Pulmonary artery endothelial cell (primary cell): ENCODE results near the gene NTSR1. TPM values are rescaled to one million over a fixed set of nuclear protein-coding genes. Genes with fewer than 3 reads are reported as not detected.

Experiments
- DNase-seq: peaks from one replicate; pipeline ENCODE4 v3.0.0-alpha.2; 2011; ENCODE audit warnings: low read depth, low spot score
- total RNA-seq: library from RNA; depleted of rRNA; stranded (reverse); fragments of >200 nt; gene quantifications from 2 replicates; pipeline ENCODE4 v1.2.3, GENCODE V29; 2014

Gene NTSR1
- total RNA-seq, 1 donor from 2014 or later = 2.2 TPM

DNA sequence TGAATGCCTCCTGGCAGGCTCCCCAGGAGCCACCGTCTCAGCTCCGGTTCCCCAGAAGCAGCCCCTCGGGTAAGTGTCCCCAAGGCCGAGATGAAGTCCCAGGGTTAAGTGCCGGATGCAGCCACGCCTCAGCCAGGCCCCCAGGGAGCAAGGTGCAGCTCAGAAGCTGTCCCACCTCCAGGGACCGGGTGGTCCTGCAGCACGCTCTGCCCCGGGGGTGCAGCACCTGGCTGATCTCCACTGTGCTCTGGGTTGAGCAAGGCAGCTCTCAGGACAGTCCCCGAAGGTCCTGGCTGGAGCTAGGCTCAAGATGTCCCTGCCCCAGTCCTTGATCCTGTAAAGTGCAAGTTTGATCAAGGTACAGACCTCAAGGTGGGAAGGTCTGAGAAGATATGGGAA lies 15.1 kb upstream of the NTSR1 start:
- DNase-seq = no peak

DNA sequence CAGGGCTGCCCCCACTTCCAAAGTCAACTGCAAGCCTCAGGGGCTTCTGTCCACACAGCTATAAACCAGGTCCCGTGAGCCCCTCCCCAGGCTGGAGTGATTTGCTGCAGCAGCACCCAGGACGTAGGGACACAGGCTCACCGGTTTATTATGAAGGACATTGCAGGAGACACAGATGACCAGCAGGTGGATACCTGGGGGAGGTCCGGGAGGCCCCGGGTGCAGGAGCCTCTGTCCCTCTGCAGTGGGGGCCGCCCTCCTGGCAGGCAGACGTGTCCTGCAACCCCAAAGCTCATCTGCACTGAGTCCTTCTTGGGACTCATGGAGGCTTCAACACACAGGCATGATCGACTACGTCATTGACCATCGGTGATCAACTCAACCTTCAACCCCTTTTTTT lies 14.5 kb upstream of the NTSR1 start:
- DNase-seq = no peak

DNA sequence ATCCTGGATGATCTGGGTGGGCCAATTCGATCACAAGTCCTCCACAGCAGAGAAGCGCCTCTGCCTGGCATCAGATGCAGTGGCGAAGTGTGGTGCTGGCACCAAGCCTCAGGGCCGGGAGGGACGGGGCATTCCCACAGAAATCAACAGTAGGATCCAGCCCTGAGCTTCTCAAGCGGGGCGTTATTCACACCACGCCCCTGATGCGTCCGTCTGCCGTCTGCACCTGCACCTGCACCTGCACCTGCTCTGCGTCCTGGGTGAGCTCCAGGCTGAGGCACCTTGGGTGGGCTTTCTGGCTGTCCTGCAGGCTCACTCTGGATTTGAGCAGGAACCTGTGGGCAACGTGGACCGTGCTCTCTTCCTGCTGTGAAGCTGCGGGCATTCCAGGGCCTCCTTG lies 13.8 kb upstream of the NTSR1 start:
- no peak for DNase-seq

DNA sequence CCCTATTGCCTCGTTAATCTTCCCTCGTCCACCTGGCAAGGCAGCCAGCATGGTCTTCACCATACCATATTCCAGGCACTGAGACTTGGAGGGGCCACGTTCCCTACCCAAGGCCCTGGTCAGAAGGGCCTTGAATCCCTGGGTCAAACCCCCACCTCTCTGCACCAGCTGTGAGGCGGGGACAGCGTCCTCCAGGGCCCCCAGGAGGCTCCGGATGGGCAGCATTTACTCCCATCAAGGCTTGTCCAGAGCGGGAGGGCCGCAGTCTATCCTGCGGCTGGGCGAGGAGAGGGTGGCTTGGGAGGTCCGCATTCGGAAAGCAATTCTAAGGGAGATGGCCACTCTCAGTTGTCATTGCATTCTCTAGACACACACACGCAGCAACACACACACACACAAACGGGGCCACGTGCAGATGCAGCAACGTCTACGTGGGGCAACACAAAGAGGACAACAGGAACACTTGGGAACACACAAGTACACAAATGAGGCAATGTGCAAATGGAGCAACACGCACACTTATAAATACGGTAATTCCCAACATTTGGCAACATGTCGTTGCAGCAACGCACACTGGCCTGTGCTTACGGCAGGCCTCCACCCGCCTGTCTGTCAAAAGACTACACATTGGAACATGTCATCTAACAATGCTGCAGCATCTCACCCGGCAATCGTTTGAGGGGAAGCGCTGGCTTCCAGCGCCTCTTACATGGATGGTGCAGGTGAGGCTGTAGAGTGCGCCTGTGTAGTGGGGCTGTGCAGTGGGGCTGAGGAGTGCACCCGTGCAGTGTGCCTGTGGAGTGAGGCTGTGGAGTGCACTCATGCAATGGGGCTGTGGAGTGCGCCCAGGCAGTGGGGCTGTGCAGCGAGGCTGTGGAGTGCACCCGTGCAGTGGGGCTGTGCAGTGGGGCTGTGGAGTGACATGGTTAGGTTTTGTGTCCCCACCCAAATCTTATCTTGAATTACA lies 12.9 kb upstream of the NTSR1 start:
- DNase-seq = no peak

DNA sequence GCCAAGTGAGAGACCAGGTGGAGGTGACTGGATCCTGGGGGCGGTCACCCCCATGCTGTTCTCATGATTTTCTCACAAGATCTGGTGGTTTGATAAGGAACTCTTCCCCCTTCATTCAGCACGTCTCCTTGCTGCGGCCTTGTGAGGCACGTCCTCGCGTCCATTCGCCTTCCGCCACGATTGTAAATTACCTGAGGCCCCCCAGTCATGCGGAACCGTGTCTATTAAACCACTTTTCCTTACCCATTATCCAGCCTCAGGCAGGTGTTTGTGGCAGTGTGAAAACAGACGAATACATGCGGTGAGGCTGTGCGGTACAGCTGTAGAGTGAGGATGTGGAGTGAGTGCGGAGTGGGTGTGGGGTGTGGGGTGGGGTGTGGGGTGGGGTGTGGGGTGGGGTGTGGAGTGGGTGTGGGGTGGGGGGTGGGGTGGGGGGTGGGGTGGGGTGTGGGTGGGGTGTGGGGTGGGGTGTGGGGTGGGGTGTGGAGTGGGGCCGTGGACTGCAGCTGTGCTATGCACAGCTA lies 12.1 kb upstream of the NTSR1 start:
- no peak for DNase-seq

DNA sequence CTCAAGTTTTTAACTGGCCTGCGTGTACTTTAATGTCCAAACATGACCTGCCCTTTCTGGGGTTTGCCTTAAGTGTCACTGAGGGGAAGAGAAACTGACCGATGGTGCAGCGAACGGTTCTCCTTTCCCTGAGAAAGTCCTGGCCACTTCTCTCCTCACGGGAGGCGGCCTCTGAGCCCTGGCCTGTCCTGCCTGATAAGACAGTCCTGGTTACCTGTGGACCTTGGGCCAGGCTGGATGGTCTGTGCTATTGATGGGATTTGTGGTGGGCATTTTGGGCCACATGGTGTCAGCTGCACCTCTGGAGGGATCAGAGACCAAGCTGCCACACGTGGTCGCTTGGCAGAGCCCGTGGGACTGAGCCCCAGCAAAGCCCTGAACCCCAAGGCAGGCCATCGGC lies 11.6 kb upstream of the NTSR1 start:
- no peak for DNase-seq

DNA sequence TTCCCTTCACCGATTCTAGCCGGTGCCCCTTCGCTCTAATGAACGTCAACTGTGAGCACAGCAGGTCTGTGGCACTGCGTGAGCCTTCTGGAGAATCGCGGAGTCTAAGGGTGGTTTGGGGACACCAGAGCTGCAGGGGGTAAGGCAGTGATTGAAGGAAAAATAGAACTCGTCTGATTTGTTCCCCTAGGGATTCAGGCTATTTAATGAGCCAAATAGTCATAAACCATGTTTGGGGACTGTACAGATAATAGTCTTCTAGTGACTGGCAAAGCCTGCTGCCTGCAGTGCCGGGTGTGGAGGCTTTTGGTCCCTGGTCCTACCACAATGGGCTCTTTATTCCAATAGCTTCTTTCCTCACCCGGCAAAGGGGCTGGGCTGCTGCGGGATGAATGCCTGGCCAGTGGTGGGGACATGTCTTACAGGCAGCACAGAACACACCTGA lies 11.1 kb upstream of the NTSR1 start:
- DNase-seq = no peak

DNA sequence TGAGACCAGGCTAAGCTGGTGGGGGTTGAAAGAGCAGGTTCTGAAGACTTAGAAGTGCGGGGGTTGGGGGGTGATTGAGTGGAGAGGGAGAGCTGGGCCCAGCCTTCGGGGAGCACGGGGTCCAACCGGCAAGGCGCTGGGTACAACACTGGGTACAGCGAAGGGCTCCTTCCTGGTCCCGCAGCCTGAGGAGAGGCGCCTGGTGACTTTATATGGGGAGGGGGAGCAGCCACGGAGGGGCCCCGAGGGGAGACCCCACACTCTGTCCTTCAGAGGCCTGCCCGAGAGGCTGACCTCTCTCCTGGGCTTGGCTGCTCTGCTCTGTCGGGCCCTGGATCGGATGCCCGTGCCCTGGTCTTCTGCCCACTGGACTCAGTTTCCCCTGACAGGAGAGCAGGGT lies 10.4 kb upstream of the NTSR1 start:
- no peak for DNase-seq

DNA sequence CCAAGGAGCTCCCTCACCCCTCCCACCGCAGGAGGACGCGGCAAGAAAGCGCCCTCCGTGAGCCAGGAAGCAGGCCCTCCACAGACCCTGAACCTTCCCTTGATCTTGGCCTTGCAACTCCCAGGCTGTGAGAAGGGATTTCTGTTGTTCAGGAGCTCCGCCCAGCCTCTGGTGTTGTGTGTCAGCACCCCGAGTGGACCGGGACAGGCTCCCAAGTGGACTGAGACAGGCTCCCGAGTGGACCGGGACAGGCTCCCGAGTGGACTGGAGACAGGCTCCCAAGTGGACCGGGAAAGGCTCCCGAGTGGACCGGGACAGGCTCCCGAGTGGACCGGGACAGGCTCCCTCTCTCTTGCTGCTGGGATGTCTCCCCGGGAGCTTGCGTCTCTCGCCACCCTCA lies 9.3 kb upstream of the NTSR1 start:
- DNase-seq = no peak

DNA sequence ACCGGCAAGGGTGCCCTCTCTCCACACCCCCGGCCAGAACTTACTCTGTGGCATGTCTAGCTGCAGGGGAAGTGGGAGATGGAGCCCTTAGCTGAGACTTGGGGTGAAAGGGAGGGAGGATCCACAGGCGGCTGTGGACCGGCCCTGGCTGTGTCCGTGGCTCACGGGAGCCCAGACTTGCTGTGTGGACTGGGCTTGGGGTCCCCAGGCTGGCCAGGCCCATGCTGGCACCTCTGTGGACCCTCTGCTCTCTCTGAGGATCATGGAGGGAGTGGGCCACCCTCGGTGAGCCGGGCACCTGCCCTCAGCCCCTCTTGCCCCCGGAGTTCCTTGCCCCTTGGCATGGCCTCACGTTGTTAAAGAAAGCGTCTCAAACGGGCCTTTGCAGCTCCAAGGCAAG lies 8.9 kb upstream of the NTSR1 start:
- DNase-seq = no peak

DNA sequence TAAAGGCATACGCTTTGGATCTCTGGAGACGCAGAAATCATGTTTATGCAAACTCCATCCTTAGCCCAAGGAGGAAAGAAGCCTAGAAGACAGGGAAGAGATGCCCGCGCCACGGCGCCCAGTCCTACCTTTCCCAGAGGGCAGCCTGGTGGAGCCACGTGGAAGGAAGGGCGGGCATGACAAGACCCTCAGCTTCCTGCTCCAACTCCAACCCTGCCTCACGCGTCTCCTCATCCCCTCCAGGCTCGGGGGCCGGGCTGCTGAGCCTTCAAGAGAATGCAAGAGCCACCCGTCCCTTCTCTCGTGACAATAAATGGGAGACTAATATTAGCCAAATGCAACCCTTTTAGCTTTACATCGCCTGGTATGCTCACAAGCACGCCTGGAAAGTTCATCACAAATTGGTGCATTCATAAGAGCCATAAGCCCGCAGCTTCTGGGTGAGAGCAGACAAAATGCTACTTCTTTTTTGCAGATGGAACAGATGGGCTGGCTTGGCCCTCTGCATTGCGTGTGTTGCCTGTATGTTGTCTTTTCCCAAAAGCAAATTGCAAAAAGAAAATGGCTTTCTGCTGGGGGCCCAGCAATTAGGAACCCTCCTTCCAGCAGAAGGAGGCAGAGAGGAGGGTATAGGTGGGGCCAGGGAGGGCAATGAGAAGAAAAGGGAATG lies 8.2 kb upstream of the NTSR1 start:
- DNase-seq = no peak

DNA sequence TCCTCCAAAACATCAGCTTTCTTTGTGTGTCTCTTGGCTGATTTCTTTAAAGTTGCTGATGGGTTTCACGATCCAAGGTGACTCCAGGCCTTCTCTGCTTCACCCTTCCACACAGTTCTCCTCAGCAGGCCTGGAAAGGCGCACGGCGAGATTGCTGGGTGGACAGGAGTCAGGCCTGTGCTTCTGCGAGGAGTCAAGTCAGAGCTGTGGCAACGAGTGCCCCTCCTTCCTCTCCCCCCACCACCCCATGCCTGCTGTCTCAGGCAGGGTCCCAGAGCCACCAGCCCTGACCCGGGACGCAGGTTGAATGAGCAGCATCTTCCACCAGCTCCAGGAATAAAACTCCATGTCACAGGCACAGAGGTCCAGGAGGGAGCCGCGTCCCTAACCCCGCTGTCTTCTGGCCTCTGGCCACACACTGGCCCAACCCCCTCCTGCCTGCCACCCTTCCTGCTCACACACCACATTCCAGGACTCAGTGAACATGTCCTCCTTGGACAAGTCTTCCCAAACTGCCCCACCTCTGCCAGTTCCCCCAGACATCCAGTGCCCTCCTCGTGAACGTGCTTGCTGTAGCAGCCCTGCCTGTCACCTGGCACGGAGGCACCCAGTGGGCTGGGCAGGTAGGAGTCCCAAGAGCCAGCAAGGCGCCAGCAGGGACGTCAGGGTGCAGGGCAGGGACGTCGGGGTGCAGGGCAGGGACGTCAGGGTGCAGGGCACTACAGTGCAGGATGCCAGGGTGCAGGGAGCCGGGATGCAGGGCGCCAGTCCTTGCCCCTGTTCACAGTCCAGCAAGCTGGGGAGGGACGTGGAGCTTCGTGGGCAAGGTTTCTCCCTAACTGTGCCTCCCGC lies 7.2 kb upstream of the NTSR1 start:
- no peak for DNase-seq

DNA sequence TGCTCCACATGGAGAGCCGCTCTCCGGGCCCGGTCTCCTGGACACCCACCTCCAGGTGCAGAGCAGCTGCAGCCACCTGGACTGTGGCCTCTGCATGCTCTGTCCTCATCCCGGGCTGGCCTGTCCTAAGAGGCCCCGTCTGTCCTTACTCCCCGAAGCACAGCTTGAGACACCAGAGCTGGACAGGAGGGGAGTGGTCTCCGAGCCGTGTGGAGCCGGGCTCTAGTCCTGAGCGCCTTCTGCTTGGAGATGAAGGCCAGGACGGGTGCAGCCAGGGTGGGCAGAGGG lies 6.7 kb upstream of the NTSR1 start:
- no peak for DNase-seq

DNA sequence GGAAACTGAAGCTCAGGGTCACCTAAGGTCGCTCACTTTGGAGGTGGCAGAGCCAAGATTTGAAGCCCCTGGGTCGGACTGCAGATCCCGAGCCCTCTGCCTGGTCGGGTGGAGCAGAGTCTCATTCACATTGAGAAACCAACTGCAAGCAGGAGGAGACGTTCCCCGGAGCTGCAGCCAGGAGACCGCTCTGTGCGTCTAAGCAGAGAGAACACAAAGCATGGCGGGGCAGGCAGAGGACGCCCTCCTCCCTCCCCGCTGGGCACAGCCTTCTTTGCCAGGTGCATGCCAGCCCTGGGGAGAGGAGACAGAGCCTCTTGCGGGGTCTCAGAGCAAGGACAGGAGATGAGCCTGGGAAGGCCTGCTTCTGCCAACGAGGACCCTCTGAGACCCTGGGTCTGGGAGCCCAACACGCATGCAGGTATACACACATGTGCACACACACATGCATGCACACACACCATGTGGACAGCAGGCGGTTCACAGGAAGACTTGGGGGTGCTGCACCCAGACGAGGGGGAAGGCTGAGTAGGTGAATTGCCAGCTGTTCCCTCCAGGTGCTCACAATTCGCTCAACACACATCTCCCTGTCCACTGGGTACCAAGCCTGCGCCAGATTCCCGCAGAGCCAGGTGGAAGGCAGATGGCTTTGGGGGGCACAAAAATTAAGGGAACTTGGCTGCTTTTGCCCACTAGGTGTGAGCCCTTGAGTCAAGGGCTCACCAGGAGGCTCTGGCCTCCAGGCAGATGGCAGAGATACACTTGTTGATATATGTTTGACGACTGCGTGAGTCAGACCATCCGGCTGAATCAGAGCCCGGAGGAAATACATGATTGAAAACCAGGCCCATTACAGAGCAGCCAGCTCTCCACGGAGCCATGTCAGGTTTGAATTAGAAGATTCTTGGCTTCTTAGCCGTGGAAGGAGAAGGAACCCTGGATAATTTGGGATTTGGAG lies 5.5 kb upstream of the NTSR1 start:
- DNase-seq = peak; percentile 78

DNA sequence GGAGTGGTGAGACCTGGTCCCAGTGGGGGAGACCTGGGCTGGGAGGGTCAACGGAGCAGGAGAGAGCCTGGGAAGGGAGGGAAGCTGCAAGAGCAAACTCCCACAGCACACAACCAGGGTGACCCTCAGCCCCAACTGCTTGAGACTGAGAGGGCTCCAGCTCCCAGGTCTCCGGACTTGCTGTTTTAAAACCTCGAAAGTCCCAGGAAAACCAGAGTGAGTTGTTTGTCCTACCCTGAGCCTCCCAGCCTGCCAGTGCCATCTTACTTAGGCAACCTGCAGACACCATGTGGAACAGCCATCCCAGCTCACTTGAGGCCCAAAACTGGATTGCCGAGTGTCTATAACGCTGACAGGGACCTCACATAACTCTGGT lies 4.8 kb upstream of the NTSR1 start:
- DNase-seq = no peak

DNA sequence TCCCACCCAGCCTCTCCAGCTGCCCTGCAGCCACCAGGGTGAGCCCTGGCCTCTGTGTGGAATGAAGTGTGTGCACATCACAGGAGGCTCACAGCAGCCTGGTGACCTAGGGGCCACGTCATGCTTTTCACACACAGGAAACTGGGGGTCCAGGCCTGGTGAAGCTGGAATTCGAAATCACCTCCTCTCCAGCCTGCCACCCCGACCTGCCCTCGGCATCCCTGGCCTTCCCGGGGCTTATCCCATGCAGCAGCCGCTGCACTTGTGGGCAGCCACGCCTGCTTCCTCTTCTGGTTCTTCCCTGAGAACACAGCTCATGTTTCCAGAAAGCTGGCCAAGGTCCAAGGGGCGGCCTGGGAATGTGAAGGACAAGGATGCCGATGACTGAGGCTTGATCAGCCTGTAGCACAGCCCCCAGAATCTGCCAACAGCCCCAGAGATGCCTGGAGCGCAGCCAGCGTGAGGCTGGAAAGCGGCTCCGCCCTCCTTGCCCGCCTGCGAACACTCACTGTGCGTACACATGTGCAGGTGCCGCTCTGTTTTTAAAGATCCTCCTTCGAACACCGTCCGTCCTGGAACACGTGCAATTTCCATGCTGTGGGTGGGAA lies 4.2 kb upstream of the NTSR1 start:
- peak; percentile 95 for DNase-seq

DNA sequence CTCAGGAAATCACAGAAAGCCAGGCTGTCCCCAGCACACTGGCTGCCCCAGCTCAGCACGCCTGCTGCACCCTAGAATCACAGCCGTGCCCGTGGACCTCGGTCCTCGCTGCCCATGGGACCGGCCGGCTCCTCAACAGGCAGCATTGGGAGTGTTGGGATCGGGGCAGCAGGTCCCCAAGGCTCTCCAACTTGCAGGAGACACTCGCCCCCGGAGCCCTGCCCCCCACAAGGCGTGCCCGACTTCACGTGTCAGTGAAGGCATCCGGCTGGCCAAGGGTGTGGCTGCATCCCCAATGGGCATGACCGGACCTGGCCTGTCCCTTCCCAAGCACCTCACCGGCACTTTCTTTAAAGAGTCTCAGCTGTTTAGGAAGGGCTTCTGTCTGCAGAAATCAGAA lies 3.0 kb upstream of the NTSR1 start:
- no peak for DNase-seq

DNA sequence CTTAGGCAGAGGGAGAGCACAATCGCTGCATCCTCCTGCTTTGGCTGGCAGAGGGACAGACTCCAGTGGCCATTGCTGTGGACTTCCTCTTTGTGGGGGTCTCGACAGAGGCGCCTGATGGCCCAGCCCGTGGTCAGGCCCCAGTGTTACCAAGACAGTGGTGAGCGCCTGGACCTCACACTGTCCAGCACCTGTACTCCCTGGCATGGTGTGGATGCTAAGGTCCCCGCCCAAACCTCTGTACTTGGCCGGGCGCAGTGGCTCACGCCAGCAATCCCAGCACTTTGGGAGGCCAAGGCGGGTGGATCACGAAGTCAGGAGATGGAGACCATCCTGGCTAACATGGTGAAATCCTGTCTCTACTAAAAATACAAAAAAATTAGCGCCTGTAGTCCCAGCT lies 2.3 kb upstream of the NTSR1 start:
- no peak for DNase-seq

DNA sequence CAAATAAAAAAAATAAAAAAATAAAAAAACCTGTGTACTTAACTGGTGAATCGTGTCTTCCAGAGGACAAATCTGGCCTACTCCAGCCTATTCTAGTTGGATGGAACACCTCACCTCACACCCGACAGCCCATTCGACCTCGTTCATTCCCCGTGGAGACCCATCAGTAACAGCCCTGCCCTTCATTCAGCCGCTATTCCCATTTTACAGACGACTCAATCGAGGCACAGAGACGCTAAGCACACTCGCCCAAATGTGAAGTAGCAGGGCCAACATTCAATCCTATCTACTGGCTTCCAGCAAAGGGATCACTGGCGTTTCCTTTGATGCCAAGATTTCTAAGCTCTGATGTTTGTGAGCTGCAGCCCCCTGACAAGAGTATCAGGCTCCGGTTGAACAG lies 1.8 kb upstream of the NTSR1 start:
- DNase-seq = no peak

DNA sequence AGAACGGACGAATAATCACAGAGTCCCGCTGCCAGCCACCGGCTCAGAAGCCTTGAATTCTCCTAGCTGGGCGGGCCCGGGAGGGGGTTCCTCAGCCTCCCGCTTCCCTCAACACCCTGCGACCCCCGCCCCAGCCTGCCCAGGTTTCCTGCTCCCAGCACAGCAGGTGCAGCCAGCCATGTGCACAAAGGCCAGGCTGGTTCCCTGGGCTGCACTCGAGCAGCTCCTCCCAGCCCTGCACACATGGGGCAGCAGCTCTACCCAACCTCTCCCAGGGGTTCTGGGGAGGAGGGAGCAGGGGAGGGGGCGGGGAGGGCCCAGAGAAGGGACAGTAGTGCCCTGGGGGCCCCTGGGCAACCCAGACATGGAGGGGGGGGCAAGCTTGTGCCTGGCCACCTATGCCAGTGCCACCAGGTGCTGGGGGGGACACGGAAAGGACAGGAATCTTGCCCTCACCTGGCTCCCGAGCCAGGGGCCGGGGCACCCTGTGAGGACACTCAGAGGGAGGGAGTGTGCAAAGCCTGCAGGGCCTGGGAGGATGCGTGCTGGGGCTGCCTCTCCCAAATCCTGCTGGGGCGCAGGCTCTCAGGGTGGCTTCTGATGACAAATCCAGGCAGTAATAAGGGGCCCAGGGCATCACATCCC lies 1.2 kb upstream of the NTSR1 start:
- DNase-seq = no peak
